Activated CD4-positive, CD25-positive, alpha-beta regulatory T cell treated with anti-CD3 and anti-CD28 coated beads, Interleukin-2, amount 50 U/mL, for 72 hours (primary cell): ENCODE results near the gene OTOF.

Source experiments
- DNase-seq: peaks from one replicate; pipeline ENCODE4 v3.0.0; 2021

Gene OTOF

DNA sequence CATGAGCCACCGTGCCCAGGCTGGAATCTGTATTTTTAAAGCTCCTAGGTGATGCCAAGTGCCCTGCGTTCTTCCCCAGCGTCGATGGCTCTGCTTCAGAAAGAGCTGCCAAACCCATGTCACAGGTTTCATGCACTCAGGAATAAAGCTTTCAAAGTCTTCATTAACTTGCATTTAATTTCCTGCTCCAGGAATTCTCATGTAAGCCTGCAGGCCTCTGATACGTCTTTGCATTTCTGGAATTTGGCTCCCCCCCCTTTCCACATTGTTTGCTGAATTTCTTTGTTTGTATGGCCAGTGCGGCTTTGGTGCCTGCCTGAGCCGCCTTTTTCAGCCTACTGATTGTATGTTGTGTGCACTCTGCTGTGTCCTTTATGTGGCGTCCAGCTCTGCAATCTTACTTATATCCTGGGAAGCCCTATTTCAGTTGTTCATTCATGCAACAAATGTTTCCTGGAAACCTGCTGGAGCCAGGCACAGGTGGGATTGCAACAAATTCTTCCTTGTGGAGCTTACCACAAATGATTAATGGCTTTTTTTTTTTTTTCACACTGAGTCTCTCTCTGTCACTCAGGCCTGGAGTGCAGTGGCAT is 17.9 kb upstream of the OTOF start:
- DNase-seq: no peak

DNA sequence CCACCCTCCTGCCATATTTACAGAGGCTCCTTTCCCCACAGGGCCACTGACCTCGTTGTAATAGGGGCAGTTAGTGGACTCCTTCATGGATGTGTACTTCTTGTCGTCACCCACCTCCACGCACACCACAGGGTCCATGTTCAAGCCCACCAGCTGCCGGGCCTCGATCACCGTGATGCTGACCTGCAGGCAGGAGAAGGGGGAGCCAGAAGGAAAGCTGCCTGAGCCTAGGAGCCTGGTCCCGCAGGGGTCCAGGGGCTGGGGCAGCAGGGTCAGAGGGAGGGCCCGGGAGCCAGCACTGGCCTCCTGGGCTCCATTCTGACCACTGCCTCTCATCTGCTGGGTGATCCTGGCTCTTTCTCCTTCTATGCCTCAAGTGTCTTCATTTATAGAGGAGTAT is 17.0 kb upstream of the OTOF start:
- no peak for DNase-seq

DNA sequence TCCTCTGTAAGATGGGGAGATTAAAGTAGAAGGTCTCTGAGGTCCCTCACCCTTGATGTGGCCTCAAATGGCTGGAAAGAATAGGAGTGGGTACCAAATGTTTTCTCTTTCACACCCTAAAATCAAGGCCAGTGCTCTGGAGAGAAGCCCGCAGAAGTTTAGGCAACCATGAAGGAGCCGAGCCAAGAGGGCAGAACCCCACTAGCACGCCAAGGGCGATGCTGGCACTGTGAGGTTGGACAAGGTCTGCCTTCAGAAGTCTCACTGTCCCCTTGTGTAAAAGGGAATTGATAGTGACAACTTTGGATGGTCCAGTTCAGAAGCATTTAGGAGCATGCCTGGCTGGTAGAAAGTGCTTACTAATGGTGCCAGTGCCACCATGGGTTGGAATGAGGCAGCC is 16.3 kb upstream of the OTOF start:
- no peak for DNase-seq

DNA sequence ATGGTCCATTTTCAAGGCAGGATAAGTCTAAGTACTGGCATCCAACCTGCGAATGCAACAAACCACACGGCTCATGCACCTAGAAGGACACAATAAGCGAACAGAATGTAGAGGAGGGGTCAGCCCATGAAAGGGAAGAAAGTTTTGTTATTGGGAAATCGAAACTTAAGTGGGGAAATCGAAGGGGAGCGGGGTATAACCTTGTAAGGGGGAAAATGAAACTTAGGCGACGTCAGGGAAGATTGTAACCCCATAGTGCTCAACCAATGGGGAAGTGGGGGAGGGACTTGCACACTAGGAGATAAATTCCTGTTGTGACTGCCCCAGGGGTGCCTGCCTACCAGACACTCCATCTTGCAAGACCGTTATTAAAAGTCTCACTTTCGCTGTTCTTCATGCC is 15.6 kb upstream of the OTOF start:
- no peak for DNase-seq

- no peak for DNase-seq
Observed at GRCh38 chr2:26492749-26493515, 15.0 kb upstream of the OTOF start.

GRCh38 chr2:26491563-26492167 is 13.7 kb upstream of the OTOF start:
- no peak for DNase-seq

GRCh38 chr2:26489213-26489850 is 11.4 kb upstream of the OTOF start:
- DNase-seq: no peak

GRCh38 chr2:26488463-26489212 is 10.7 kb upstream of the OTOF start:
- DNase-seq: no peak

DNA sequence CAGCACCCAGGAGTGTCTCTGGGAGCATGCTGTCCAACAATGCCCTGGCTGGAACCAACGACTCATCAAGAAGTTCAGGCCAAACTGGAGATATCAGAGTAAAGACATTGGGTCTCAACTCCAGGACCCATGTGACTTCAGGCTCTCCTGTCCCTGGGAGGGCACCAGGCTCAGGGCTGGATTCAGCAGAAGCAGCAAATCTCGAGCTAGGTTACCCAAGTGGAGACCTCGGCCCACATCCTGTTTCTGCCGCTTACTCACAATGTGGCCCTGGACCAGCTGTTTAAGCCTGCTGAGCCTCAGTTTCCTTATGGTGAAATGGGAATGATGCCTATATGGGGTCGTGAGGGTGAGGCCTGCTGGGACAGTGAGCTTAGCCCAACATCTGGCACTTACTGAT is 9.3 kb upstream of the OTOF start:
- DNase-seq: no peak

DNA sequence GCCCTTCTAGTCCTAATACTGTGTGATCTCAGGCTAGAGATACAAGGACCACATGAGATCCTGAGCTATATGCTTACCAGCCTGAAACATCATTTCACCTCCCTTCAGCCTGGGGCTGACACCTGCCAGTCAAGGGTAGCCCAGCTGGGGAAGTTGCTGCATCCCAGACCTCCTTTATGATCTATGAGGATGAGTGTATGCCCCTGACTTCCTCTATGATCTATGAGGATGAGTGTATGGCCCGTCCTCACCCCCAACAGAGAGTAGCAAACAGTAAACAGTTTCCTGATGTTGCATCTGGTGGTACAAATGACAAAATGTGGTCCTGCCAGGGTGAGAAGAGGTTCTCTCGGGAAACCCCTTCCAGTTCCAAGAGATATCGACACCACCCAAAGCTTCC is 8.9 kb upstream of the OTOF start:
- no peak for DNase-seq

GRCh38 chr2:26485725-26486418 is 7.9 kb upstream of the OTOF start:
- no peak for DNase-seq

GRCh38 chr2:26485099-26485498 is 7.2 kb upstream of the OTOF start:
- no peak for DNase-seq

DNA sequence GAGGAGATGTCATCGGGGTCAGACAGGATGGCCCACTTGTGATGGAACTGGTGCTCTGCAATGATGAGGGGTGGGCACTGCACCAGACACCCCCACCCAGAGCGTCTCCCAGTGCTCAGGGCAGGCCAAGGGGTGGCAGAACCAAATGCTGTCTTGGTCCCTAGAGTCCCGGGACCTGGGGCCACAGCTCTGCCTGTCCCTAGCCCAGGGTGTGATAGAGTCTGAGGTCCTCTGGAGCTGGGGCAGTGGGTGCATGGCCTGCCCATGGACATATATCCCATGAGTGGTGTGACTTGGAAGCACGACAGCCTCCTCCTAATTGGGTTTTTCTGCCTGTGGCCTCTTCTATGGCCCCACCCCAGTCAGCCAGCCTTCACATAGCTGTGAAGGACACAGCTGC is 6.7 kb upstream of the OTOF start:
- DNase-seq: no peak

DNA sequence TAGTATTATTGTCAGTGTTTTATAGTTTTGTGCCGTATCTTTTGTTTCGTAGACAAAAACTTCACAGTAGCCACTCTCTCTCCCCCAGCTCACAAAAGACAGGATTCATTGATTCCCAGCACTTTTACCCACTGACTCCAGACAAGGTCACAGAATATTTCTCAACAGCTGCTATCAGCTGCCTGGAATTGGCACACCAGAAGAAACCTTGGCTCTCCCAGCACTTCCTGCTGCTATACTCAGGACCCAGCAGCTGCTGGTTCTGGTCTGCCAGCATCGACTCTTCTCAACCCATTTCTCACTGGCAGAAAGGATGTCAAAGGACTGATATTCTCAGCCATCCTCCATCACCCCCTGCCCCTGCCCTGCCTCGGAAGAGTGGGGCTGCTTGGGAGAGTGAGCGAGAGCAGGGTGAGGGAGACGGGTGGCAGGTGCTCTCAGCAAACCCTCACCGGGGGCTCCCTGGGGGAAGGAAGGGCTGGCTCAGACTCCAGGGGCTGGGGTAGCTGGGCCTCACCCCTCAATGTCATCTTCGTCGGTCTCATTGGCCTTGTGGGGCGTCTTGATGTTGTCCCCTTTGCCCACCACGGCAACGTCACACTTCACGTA is 6.1 kb upstream of the OTOF start:
- DNase-seq: no peak

DNA sequence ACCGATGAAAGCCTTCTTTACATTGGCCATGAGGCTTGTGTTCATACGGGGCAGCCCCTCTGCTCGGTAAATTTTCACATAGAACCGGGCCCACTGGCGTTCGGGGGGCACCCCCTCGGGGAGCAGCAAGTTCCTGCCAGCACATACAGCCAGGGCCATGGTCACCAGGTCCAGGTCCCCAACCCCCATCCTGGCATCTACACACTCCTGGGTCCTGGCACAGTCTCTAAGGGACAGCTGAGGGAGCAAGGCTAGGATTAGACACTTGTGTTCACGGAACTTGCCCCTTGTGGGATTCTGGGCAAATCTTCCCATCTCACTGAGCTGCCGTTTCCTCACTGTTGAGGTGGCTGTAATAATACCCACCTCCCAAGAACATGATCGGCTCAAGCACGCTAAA is 5.6 kb upstream of the OTOF start:
- no peak for DNase-seq

- DNase-seq: no peak
Observed at GRCh38 chr2:26483027-26483326, 5.1 kb upstream of the OTOF start.

DNA sequence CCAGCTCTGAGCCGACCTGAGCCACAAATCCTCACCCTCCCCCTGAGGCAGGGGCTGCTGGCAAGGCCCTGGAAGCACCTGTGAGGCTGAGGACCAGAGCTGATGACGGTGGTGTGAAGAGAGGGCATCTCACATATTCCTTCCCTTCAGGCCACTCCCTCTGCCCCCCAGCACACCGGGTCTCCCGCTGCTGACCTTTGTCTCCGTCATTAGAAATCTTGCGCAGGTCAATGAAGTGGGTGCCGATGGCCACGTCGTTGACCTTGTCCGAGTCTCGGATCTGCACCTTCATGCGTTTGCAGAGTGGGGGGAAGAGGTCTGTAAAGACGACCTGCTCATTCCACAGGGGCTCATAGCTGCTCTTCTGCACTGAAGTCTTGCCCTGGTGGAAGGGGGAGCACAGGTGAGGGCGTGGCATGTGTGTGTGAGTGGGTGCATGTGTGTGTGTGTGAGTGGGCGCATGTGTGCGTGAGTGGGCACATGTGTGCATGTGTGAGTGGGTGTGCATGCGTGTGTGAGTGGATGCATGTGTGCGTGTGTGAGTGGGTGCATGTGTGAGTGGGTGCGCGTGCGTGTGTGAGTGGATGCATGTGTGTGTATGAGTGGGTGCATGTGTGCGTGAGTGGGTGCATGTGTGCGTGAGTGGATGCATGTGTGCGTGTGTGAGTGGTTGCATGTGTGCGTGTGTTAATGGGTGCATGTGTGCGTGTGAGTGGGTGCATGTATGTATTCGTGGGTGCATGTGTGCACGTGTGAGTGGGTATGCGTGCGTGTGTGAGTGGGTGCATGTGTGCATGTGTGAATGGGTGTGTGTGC is 4.5 kb upstream of the OTOF start:
- DNase-seq: no peak

DNA sequence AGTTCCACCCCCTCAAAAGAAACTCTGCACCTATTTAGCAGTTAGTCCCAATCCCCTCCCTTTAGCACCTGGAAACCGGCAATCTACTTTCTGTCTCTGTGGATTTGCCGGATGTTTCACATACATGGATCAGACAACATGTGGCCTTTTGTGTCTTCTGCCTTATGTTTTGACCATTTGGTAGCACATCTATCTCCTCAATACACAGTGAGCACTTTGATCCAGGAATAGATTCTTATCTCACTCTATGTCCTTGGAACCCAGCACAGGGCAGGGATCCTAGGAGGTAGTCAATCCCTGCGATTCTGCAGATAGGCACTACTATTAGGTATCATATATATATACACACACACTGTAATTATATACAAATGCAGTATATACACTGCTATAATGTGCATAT is 3.8 kb upstream of the OTOF start:
- no peak for DNase-seq

- no peak for DNase-seq
Observed at GRCh38 chr2:26480566-26481423, 2.9 kb upstream of the OTOF start.

- DNase-seq: no peak
Observed at GRCh38 chr2:26479789-26480565, 2.1 kb upstream of the OTOF start.
